ENCODE data around the gene EYS. TPM values are rescaled to one million over a fixed set of nuclear protein-coding genes. Genes with fewer than 3 reads are reported as not detected.

EYS gene
- total and polyA plus RNA-seq, 2 of the 8 experiments (the other 6 are each of a cell fraction or from before 2014, with no cell fraction given): 0.05 to 0.13 TPM

DNA sequence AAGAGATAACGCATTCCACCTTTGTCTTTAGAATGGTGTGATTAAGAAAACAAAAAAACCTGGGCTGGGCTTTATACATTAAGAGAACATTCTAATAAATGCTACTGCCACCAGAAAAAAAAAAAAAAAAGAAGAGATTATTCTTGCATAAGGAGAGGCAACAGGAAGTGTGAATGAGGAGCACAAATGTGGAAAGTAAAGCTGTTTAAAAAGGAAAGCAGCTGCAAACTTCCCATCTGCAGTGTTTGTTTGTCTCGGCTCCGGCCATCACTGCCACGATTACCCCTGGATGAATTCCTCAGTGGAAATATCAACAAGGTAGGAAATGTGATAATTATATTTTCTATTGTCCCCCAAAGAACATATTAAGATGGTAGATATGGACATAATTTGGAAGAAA is 1847.5 kb downstream of the EYS start:
- DNase-seq (ENCODE audit: low read depth in 1 of 2, low spot score in 2 of 2) (no peak), FAIRE-seq (no peak)
- H4K5ac ChIP-seq (ENCODE audit: insufficient read length, low read depth, low read length): no peak overlapping the region
- H3K4me2 ChIP-seq (ENCODE audit: insufficient read depth in 1 of 2, low read depth in 2 of 2, low read length in 2 of 2): no peak overlapping the region
- no peak overlapping the region for H2AK5ac ChIP-seq (ENCODE audit: low read depth, low read length)
- no peaks in the 10 kb centered on the region for H3K4me1 ChIP-seq (replicated peaks in 1 of 4; ENCODE audit: control insufficient read depth in 3 of 4, insufficient read depth in 4 of 4, low read length in 3 of 4)
- no peak overlapping the region for H3K4ac ChIP-seq (replicated peaks; ENCODE audit: insufficient read length, low read depth, low read length)
- no peak overlapping the region for H3K4me3 ChIP-seq (ENCODE audit: extremely low read depth in 1 of 4, insufficient read depth in 2 of 4, low read depth in 3 of 4, low read length in 4 of 4)
- 85% methylated on average over 4 of the region's 4 CpGs; no CpG with 5 or more reads in 1 of the 2 experiments for WGBS, 2 experiments (ENCODE audit: extremely low coverage in 1 of 2, insufficient coverage in 1 of 2, insufficient read length in 1 of 2, insufficient replicate concordance in 2 of 2, low coverage in 1 of 2, low lambda C conversion rate in 2 of 2, missing lambda C conversion rate in 1 of 2)
- no peak overlapping the region for H3K27ac ChIP-seq (ENCODE audit: low read depth, low read length)
- no peak overlapping the region for H2BK5ac ChIP-seq (ENCODE audit: low read depth, low read length)
- no peak overlapping the region for H3K56ac ChIP-seq (replicated peaks; ENCODE audit: insufficient read length, low read depth, low read length)
- H2AFZ ChIP-seq (ENCODE audit: low read length): no peak overlapping the region
- no peak overlapping the region for H3K14ac ChIP-seq (ENCODE audit: insufficient read length)
- no peaks in the 10 kb centered on the region for H3K79me1 ChIP-seq (ENCODE audit: low read depth, low read length)
- no peaks in the 10 kb centered on the region for H3K27me3 ChIP-seq (replicated peaks in 1 of 4; ENCODE audit: control insufficient read depth in 3 of 4, extremely low read depth in 1 of 4, insufficient read depth in 3 of 4, low read length in 3 of 4)
- H2BK12ac ChIP-seq (ENCODE audit: low read depth, low read length): no peak overlapping the region
- no peak overlapping the region for H4K8ac ChIP-seq (ENCODE audit: extremely low read depth, insufficient read depth, low read length)
- ChIA-PET POLR2A (ENCODE audit: partially characterized antibody) (no interaction called here), CTCF (ENCODE audit: partially characterized antibody) (interaction anchor here (0.6 to 1.4 kb wide), 3 partner anchors 12 to 471 kb away, joined by 3 to 5 read pairs (median 3); no protein-coding TSS in a partner anchor)
- H3K36me3 ChIP-seq (ENCODE audit: control insufficient read depth in 2 of 4, insufficient read depth in 4 of 4, low read length in 3 of 4): no peaks in the 10 kb centered on the region
- no peaks in the 10 kb centered on the region for H3K79me2 ChIP-seq (ENCODE audit: control insufficient read depth in 1 of 2, insufficient read depth in 2 of 2, low read length in 2 of 2)
- H4K20me1 ChIP-seq (replicated peaks in 1 of 2; ENCODE audit: control insufficient read depth in 1 of 2, insufficient read depth in 2 of 2, low read length in 2 of 2): no peaks in the 10 kb centered on the region
- H4K91ac ChIP-seq (replicated peaks; ENCODE audit: insufficient read length, low read length): no peak overlapping the region
- no peak for TF ChIP-seq EZH2 (IDR thresholded peaks at IDR 0.05; ENCODE audit: low read depth, low read length, severe bottlenecking)
- TF ChIP-seq RAD21 (IDR thresholded peaks at IDR 0.05 in 1 of 2, conservative IDR thresholded peaks at IDR 0.05 in 1 of 2; ENCODE audit: low read depth in 2 of 2, low read length in 2 of 2): no peak
- TF ChIP-seq KDM1A (IDR thresholded peaks at IDR 0.05; ENCODE audit: borderline replicate concordance, low read length): no peak
- TF ChIP-seq POLR2A (IDR thresholded peaks at IDR 0.05; ENCODE audit: control extremely low read depth in 1 of 2, low read depth in 2 of 2, low read length in 2 of 2): no peak
- no peak for TF ChIP-seq CHD2 (IDR thresholded peaks at IDR 0.05; ENCODE audit: low read length)
- no peak for TF ChIP-seq PHF8 (conservative IDR thresholded peaks at IDR 0.05; ENCODE audit: low read depth, low read length)
- TF ChIP-seq FOSL1 (IDR thresholded peaks at IDR 0.05; ENCODE audit: insufficient read depth, low read depth, low read length): no peak
- TF ChIP-seq BCL11A (IDR thresholded peaks at IDR 0.05; ENCODE audit: low read depth in 2 of 2, low read length in 2 of 2): no peak
- no peak overlapping the region for H2BK15ac ChIP-seq (ENCODE audit: low read length)
- no peak overlapping the region for H3K23ac ChIP-seq (ENCODE audit: insufficient read length)
- no peaks in the 10 kb centered on the region for H3K23me2 ChIP-seq (ENCODE audit: low read depth, low read length)
- no peak overlapping the region for H2BK20ac ChIP-seq (ENCODE audit: low read length)
- H2BK120ac ChIP-seq (replicated peaks; ENCODE audit: low read depth, low read length): no peak overlapping the region
- H3K18ac ChIP-seq (ENCODE audit: extremely low read depth, low read length): no peak overlapping the region
- no peak overlapping the region for H3K9ac ChIP-seq (replicated peaks in 1 of 4; ENCODE audit: extremely low read depth in 1 of 4, low read depth in 3 of 4, low read length in 3 of 4)
- H3K9me3 ChIP-seq (ENCODE audit: insufficient read depth in 2 of 2, low read depth in 1 of 2, low read length in 1 of 2): no peaks in the 10 kb centered on the region

Measured in H1 (cell line).